ENCODE measurements around the gene SMYD3.

The SMYD3 gene

GRCh38 chr1:246155923-246156322, 351.2 kb downstream of the SMYD3 start:
- Histone ChIP-seq H3K9me2 (replicated peaks; ENCODE audit: low read depth, low read length) (no peaks in the 10 kb centered on the region), H3K9ac (ENCODE audit: low read depth, low read length, poor library complexity, severe bottlenecking) (no peak overlapping the region), H4K20me1 (ENCODE audit: insufficient read depth, low read length, poor library complexity, severe bottlenecking) (no peaks in the 10 kb centered on the region), H3K79me2 (ENCODE audit: insufficient read depth, low read length) (no peaks in the 10 kb centered on the region), H2AFZ (ENCODE audit: low read length) (no peak overlapping the region), H3F3A (ENCODE audit: low read depth) (no peaks in the 10 kb centered on the region), H3K4me3 (ENCODE audit: low read length, poor library complexity, severe bottlenecking) (no peak overlapping the region), H3K36me3 (ENCODE audit: insufficient read depth, low read length) (no peaks in the 10 kb centered on the region), H3K27me3 (ENCODE audit: insufficient read depth, low read length, poor library complexity, severe bottlenecking) (no peaks in the 10 kb centered on the region), H3K4me1 (ENCODE audit: insufficient read depth, low read length, poor library complexity, severe bottlenecking) (peaks cover 13% of the 10 kb centered on the region), H3K9me3 (ENCODE audit: insufficient read depth, low read depth, low read length) (no peaks in the 10 kb centered on the region), H3K4me2 (ENCODE audit: low read depth, low read length, poor library complexity, severe bottlenecking) (no peak overlapping the region)
- TF ChIP-seq CTCF (conservative IDR thresholded peaks at IDR 0.05; ENCODE audit: low read length) (no peak), EZH2phosphoT487 (IDR thresholded peaks at IDR 0.05; ENCODE audit: borderline replicate concordance) (no peak)

GRCh38 chr1:246153796-246154212, 353.3 kb downstream of the SMYD3 start:
- H4K20me1 ChIP-seq (ENCODE audit: insufficient read depth, low read length, poor library complexity, severe bottlenecking), result no peaks in the 10 kb centered on the region
- H3K27me3 ChIP-seq (ENCODE audit: insufficient read depth, low read length, poor library complexity, severe bottlenecking), result no peaks in the 10 kb centered on the region
- H2AFZ ChIP-seq (ENCODE audit: low read length), result no peak overlapping the region
- H3K79me2 ChIP-seq (ENCODE audit: insufficient read depth, low read length), result no peaks in the 10 kb centered on the region
- no peaks in the 10 kb centered on the region for H3K9me2 ChIP-seq (replicated peaks; ENCODE audit: low read depth, low read length)
- H3K9me3 ChIP-seq (ENCODE audit: insufficient read depth, low read depth, low read length), result peaks cover 2% of the 10 kb centered on the region; the same call in 1 of the 2 replicates
- TF ChIP-seq EZH2phosphoT487 (IDR thresholded peaks at IDR 0.05; ENCODE audit: borderline replicate concordance) (no peak), CTCF (conservative IDR thresholded peaks at IDR 0.05; ENCODE audit: low read length) (no peak)
- peaks cover 13% of the 10 kb centered on the region for H3K4me1 ChIP-seq (ENCODE audit: insufficient read depth, low read length, poor library complexity, severe bottlenecking)
- no peaks in the 10 kb centered on the region for H3F3A ChIP-seq (ENCODE audit: low read depth)
- H3K4me3 ChIP-seq (ENCODE audit: low read length, poor library complexity, severe bottlenecking), result no peak overlapping the region
- H3K9ac ChIP-seq (ENCODE audit: low read depth, low read length, poor library complexity, severe bottlenecking), result no peak overlapping the region
- H3K4me2 ChIP-seq (ENCODE audit: low read depth, low read length, poor library complexity, severe bottlenecking), result no peak overlapping the region
- H3K36me3 ChIP-seq (ENCODE audit: insufficient read depth, low read length), result no peaks in the 10 kb centered on the region

GRCh38 chr1:246152986-246153431, 354.1 kb downstream of the SMYD3 start:
- H3K4me1 ChIP-seq (ENCODE audit: insufficient read depth, low read length, poor library complexity, severe bottlenecking), result peaks cover 13% of the 10 kb centered on the region
- H3K27me3 ChIP-seq (ENCODE audit: insufficient read depth, low read length, poor library complexity, severe bottlenecking), result no peaks in the 10 kb centered on the region
- H3K4me2 ChIP-seq (ENCODE audit: low read depth, low read length, poor library complexity, severe bottlenecking), result no peak overlapping the region
- H4K20me1 ChIP-seq (ENCODE audit: insufficient read depth, low read length, poor library complexity, severe bottlenecking), result no peaks in the 10 kb centered on the region
- H3K36me3 ChIP-seq (ENCODE audit: insufficient read depth, low read length), result no peaks in the 10 kb centered on the region
- no peak overlapping the region for H3K9ac ChIP-seq (ENCODE audit: low read depth, low read length, poor library complexity, severe bottlenecking)
- H3K9me3 ChIP-seq (ENCODE audit: insufficient read depth, low read depth, low read length), result peaks cover 7% of the 10 kb centered on the region; the same call in 1 of the 2 replicates
- H2AFZ ChIP-seq (ENCODE audit: low read length), result no peak overlapping the region
- no peaks in the 10 kb centered on the region for H3K9me2 ChIP-seq (replicated peaks; ENCODE audit: low read depth, low read length)
- H3F3A ChIP-seq (ENCODE audit: low read depth), result no peaks in the 10 kb centered on the region
- no peak for TF ChIP-seq EZH2phosphoT487 (IDR thresholded peaks at IDR 0.05; ENCODE audit: borderline replicate concordance)
- TF ChIP-seq CTCF (conservative IDR thresholded peaks at IDR 0.05; ENCODE audit: low read length), result no peak
- H3K4me3 ChIP-seq (ENCODE audit: low read length, poor library complexity, severe bottlenecking), result no peak overlapping the region
- H3K79me2 ChIP-seq (ENCODE audit: insufficient read depth, low read length), result no peaks in the 10 kb centered on the region

All from Loucy (cell line).